ENCODE data around the gene TESK2.
A peak's percentile ranks its signal among the peaks of the same experiment; 100 is the strongest.

The TESK2 gene

GRCh38 chr1:45304311-45305081, 186.5 kb downstream of the TESK2 start:
- Histone ChIP-seq H3K4me3 (ENCODE audit: low read depth in 1 of 2, low read length in 1 of 2) (peak overlapping the region; percentile 87 to 97), H3K4me1 (ENCODE audit: control insufficient read depth in 1 of 2, insufficient read depth in 1 of 2, low read depth in 1 of 2, low read length in 1 of 2) (peaks cover 12 to 17% of the 10 kb centered on the region in 2 experiments), H3K36me3 (no peaks in the 10 kb centered on the region), H3K27me3 (no peaks in the 10 kb centered on the region), H3K9me3 (no peaks in the 10 kb centered on the region), H3K27ac (peak overlapping the region; percentile 84)
- TF ChIP-seq CTCF (IDR thresholded peaks at IDR 0.05) = no peak

DNA sequence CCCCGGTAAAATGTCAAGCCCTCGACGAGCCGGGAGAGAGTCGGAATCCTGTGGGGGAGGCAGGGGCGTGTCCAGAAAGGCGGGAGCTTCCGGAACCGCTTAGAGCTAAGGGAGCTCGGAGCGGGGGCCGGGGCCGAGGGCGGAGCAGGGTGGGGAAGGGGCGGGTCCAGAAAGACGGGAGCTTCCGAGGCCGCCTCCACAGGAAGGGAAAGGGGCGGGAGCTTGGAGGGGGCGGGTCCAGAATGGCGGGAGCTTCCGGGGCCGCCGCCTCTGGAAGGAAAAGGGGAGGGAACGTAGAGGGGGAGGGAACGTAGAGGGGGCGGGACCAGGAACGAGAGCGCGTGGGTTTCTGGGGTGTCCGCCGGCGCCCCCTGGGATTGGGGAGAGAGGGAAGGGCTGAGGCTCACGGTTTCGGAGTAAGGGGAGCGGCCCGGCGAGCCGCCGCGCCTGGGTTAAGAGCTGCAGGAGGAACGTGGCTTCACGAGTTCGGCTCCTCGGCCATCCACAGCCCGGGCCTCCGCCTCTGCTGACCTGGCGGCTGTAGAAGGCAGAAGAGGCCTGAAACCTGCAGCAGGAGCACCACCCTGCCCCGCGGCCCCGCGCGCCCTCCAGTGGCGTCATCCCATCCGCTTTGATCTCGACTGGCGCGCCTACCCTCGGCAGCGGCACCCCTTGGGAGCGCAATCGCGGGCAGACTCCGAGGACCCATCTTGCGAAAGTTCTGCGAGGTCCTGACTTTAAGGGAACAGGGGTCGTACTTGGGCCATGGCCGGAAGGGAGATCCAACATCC, 187.2 kb downstream of the TESK2 start:
- peak overlapping the region; percentile 87 to 97 for H3K4me3 ChIP-seq (ENCODE audit: low read depth in 1 of 2, low read length in 1 of 2)
- H3K9me3 ChIP-seq = no peaks in the 10 kb centered on the region
- H3K36me3 ChIP-seq = no peaks in the 10 kb centered on the region

DNA sequence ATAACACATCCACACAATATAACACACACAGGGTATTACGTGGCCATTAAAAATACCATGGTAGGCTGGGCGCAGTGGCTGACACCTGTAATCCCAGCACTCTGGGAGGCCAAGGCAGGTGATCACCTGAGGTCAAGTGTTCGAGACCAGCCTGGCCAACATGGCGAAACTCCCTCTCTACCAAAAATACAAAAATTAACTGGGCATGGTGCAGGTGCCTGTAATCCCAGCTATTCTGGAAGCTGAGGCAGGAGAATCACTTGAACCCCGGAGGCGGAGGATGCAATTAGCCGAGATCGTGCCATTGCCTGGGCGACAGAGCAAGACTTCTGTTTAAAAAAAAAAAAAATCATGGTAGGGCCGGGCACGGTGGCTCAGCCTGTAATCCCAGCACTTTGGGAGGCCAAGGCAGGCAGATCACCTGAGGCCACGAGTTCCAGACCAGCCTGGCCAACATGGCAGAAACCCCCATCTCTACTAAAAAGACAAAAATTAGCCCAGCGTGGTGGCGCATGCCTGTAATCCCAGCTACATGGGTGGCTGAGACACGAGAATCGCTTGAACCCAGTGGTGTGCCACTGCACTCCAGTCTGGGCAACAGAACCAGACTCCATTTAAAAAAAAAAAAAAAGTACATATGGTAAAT, 188.3 kb downstream of the TESK2 start:
- no peaks in the 10 kb centered on the region for H3K36me3 ChIP-seq
- H3K9me3 ChIP-seq = no peaks in the 10 kb centered on the region
- peak overlapping the region; percentile 84 for H3K27ac ChIP-seq
- no peak for TF ChIP-seq CTCF (IDR thresholded peaks at IDR 0.05)
- H3K27me3 ChIP-seq = no peaks in the 10 kb centered on the region
- peaks cover 12 to 17% of the 10 kb centered on the region in 2 experiments for H3K4me1 ChIP-seq (ENCODE audit: control insufficient read depth in 1 of 2, insufficient read depth in 1 of 2, low read depth in 1 of 2, low read length in 1 of 2)
- H3K4me3 ChIP-seq (ENCODE audit: low read depth in 1 of 2, low read length in 1 of 2) = peak overlapping the region; percentile 87 to 97

More for the DNA sequence above, 187.2 kb downstream of the TESK2 start:
- peaks cover 12 to 17% of the 10 kb centered on the region in 2 experiments for H3K4me1 ChIP-seq (ENCODE audit: control insufficient read depth in 1 of 2, insufficient read depth in 1 of 2, low read depth in 1 of 2, low read length in 1 of 2)
- no peak for TF ChIP-seq CTCF (IDR thresholded peaks at IDR 0.05)
- peak overlapping the region; percentile 84 for H3K27ac ChIP-seq
- no peaks in the 10 kb centered on the region for H3K27me3 ChIP-seq

- H3K27ac ChIP-seq = no peak overlapping the region
- H3K36me3 ChIP-seq = no peaks in the 10 kb centered on the region
- no peak for TF ChIP-seq CTCF (IDR thresholded peaks at IDR 0.05)
- H3K27me3 ChIP-seq = no peaks in the 10 kb centered on the region
- no peak overlapping the region for H3K4me3 ChIP-seq (ENCODE audit: low read depth in 1 of 2, low read length in 1 of 2)
- peaks cover 12 to 17% of the 10 kb centered on the region in 2 experiments for H3K4me1 ChIP-seq (ENCODE audit: control insufficient read depth in 1 of 2, insufficient read depth in 1 of 2, low read depth in 1 of 2, low read length in 1 of 2)
- H3K9me3 ChIP-seq = no peaks in the 10 kb centered on the region
These were observed 190.3 kb downstream of the TESK2 start for GRCh38 chr1:45300669-45300997.

GRCh38 chr1:45299981-45300668, 190.8 kb downstream of the TESK2 start:
- Histone ChIP-seq H3K36me3 (no peaks in the 10 kb centered on the region), H3K9me3 (no peaks in the 10 kb centered on the region), H3K27me3 (no peaks in the 10 kb centered on the region), H3K27ac (no peak overlapping the region), H3K4me1 (ENCODE audit: control insufficient read depth in 1 of 2, insufficient read depth in 1 of 2, low read depth in 1 of 2, low read length in 1 of 2) (peaks cover 12 to 17% of the 10 kb centered on the region in 2 experiments), H3K4me3 (ENCODE audit: low read depth in 1 of 2, low read length in 1 of 2) (no peak overlapping the region)
- TF ChIP-seq CTCF (IDR thresholded peaks at IDR 0.05) = peak; percentile 25

Data from neutrophil (primary cell).